GM12875 (cell line): ENCODE results near the gene PTGDS.
A peak's percentile ranks its signal among the peaks of the same experiment; 100 is the strongest.

Experiments used
- H3K4me3 ChIP-seq: one replicate; pipeline ENCODE4 v1.5.1; 2011; ENCODE audit warnings: low read depth, low read length, control low read depth
- TF ChIP-seq, protein P1 (sequence below): IDR thresholded peaks from 2 replicates; pipeline ENCODE4 v1.5.1; 2011; ENCODE audit warnings: low read depth, mild to moderate bottlenecking, control low read depth, inconsistent platforms, low read length, moderate library complexity, borderline replicate concordance; ENCODE audit not compliant: insufficient read depth

PTGDS gene

DNA sequence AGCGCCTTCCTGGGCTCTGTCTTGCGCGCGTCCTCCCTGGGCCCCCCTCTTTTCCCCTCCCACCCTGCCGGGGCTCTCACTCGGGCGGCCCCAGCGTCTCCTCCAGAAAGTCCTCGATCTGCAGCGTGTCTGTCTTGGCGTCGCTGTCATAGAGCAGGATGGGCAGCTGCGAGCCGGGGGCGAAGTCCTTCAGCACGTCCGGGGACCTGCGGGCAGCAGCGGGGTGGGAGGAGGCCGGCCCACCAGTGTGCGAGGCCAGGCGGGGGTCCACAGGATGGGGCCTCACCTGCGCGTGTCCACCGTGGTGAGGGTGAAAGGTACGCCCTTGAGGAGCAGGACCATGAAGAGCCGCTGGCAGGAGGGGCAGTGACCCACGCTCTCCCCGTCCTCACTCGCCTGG is 18.1 kb downstream of the PTGDS start:
- TF ChIP-seq, protein P1, sequence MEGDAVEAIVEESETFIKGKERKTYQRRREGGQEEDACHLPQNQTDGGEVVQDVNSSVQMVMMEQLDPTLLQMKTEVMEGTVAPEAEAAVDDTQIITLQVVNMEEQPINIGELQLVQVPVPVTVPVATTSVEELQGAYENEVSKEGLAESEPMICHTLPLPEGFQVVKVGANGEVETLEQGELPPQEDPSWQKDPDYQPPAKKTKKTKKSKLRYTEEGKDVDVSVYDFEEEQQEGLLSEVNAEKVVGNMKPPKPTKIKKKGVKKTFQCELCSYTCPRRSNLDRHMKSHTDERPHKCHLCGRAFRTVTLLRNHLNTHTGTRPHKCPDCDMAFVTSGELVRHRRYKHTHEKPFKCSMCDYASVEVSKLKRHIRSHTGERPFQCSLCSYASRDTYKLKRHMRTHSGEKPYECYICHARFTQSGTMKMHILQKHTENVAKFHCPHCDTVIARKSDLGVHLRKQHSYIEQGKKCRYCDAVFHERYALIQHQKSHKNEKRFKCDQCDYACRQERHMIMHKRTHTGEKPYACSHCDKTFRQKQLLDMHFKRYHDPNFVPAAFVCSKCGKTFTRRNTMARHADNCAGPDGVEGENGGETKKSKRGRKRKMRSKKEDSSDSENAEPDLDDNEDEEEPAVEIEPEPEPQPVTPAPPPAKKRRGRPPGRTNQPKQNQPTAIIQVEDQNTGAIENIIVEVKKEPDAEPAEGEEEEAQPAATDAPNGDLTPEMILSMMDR, result no peak
- no peak overlapping the region for H3K4me3 ChIP-seq

DNA sequence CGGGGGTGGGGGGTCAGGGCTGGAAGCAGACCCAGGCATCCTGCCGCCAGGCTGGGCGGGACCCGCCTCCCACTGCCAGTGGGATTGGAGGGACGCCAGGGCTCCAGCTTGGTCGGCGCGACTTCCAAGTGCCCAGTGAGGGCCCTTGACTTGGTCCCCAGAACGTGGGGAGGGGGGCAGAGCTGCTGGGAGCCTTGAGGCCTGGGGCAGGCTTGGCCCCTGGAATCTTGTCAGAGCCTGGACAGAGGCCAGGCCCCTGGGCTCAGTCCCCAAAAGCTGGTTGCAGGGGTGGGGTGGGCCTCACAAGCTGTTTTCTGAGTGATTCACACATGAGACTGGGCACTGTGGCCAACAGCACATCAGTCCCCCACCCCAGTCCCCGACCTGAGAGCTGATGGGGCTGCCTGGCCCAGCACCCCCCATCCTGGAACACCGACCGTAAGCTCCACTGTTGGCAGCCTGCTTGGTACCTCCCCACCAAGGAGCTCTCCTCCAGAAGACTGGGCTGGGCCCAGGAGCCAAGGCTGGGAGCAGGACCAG is 18.5 kb downstream of the PTGDS start:
- H3K4me3 ChIP-seq, result no peak overlapping the region
- TF ChIP-seq, protein P1, result no peak

DNA sequence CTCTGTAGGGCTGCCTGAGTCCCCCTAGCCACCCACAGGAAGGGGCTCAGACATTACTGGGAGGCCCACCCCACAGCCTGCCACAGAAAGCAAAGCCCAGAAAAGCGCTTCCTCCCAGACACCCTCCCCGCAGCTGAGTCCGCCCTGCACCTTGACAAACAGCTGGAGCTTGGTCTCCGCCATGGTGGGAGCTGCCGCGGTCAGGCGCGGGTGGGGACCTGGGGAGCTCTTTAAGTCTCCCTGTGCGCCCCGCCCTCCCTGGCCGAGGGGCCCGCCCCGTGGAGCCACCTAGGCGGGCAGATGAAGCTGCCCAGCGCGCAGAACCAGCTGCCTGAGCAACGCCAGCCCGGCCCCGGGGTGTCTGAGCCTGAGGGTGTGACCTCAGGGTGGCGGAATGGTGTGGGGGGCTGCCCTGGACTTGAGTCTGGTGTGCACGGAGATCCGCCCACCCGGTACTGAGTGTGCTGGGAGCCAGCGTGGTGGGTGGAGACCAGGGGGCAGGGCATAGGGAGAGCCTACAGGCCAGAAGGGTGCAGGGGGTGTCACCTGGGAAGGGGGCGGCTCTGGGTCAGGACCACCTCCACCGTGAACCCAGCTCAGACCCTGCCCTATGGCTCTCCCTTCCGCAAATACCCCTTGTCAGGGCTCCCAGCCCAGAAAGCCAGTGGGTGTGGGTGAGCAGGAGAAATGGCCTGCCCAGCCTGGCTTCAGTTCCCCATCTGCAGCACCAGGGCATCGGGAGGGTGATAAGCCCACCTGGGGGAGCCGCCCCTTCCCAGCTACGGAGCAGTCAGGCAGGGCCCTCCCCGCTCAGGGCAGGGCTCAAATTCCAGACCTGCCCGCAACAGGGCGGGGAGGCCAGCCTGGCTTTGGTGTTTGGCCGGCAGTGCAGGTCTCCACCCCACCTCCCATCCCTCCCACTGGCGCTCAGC is 19.3 kb downstream of the PTGDS start, which contains the start of gene CLIC3:
Gene CLIC3, minus strand, starts transcription at position 208 of the 932 bp plus-strand sequence. Its CDS starts 25 bp downstream, at position 183.
- TF ChIP-seq, protein P1, result no peak
- no peak within 1 kb of the TSS for H3K4me3 ChIP-seq

DNA sequence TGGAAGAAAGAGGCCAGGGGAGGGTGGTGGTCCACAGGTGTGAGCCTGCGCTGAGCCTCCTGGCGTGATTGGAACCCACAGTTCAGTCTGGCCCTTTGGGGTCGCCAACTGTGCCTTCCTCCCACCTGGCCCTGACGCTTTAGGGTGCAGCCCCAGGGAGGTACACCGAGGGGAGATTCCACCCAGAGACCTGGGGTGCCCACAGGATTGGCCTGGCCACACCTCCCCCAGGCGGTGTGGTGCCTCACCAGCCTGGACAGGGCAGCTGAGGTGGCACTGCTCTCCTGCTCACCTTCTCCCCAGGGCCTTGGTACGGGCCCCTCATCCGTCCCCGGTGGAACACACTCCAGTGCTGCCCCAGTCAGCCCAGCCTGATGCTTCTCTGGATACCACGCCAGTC is 20.1 kb downstream of the PTGDS start:
- no peak overlapping the region for H3K4me3 ChIP-seq
- TF ChIP-seq, protein P1, result no peak

DNA sequence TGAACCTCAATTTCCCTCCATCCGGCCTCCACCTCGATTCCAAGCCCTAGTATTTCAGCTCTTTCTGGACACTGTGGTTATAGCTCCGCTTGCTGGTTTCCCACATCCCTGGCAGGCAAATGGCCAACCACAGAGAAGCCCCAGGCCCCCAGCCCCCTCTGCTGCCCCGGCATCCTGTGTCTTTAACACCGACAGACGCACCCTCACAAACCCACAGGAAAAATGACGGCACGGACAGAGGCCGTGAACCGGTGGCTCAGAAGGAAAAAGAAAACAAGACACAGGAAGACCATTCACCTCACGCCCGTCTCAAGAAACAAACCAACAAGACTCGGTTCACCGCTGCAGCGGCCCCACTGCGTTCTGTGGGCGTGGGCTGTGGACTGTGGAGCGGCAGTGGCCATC is 20.5 kb downstream of the PTGDS start:
- no peak overlapping the region for H3K4me3 ChIP-seq
- TF ChIP-seq, protein P1, result no peak

DNA sequence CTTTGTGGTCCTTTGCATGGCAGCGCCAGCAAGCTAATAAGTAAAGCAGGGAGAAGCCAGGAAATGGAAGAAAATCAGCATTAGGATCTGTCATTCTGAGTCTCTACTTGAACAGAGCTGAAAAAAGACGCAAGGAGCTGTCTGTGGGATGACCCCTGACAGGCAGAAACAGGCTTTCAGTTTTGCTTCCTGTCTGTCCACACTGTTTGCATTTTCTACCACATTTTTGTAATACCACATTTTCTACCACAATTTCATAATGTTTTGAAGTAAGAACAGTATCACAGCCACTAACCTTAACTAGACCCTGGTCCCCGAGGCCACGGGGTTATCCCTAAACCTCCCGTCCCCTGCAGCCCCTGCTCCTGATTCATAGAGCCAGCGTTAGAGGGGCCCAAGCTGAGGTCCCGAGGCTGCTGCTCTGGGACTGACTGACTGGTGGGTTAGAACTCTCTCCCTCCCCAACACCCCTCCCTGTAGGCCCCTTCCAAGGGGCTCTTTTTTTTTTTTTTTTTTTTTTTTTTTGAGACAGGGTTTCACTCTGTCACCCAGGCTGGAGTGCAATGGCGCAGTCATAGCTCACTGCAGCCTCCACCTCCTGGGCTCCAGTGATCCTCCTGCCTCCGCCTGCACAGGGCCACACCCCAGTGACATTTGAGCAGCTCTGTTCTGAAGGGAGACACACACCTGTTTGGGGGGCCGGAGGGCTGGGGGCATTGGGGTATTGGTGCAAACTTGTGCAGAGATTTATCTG is 23.1 kb downstream of the PTGDS start:
- peak overlapping the region; percentile 19 for H3K4me3 ChIP-seq

More for the DNA sequence above, 23.1 kb downstream of the PTGDS start:
- TF ChIP-seq, protein P1, result no peak
